GM18909 (cell line): ENCODE measurements around the gene ADGRG4.
"Not testable (repeated sequence)": the region's sequence is repeated elsewhere in the genome, so short reads cannot be mapped to it uniquely, and the experiment has no call there.

Experiments used
- ATAC-seq: cut with Tn5 transposase; IDR thresholded peaks from one replicate; pipeline ENCODE4 v1.9.1; 2021; ENCODE audit warnings: mild to moderate bottlenecking; ENCODE audit not compliant: unreplicated experiment, poor library complexity

ADGRG4 gene

DNA sequence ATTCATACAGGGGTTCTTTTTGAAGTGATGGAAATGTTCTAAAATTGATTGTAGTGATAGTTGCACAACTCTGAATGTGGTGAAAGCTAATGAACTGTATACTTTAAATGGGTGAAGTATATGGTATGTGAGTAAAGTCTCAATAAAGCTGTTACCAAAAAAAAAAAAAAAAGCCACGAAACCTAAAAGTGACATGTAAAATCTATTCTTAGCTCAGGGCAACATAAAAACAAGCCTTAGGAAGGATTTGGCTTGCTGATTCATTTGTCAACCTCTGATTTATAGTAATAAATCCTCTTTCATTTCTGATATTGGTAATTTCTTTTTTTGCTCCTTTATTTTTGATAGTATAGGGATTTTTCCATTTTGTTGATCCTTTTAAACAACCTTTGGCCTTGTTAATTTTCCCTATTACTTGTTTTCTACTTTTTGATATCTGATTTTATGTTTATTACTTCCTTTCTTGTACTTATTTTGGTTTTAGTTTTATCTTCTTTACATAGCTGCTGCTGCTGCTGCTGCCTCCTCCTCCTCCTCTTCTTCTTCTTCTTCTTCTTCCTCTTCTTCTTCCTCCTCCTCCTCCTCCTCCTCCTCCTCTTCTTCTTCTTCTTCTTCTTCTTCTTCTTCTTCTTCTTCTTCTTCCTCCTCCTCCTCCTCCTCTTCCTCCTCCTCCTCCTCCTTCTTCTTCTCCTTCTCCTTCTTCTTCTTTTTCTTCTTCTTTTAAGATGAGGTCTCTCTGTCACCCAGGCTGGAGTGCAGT, 79.4 kb downstream of the ADGRG4 start:
- no peak for ATAC-seq

DNA sequence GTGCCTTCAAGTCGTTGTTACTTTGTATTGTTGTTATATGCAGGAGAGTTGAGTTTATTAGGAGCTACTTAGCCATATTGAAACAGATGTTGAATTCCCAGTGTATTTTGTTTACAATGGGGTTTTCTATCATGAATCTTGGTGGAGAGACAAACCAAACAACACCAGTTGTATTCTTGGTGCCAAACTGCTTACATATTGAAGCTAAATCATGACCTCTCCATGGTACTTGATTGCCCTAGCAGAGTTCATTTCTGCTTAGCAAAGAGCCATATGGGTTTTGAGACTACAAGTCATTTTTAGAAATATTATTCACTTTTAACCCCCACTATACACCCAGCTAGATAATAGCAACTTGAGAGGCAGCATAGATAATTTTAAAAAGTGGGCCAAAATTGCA, 85.4 kb downstream of the ADGRG4 start:
- no peak for ATAC-seq

DNA sequence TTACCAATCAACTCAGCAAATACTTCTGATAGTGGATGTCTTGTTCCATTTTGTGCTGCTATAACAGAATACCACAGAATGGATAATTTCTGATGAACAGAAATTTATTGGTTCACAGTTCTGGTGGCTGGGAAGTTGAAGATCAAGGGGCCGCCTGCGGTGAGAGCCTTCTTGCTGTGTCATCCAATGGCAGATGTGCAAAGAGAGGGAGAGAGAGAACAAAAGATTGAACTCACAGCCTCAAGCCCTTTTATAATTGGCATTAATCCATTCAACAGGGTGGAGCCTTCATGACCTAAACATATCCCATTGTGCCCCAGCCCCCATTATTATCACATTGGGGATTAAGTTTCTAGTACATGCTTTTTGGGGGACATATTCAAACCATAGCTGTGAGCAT, 86.1 kb downstream of the ADGRG4 start:
- ATAC-seq = no peak

DNA sequence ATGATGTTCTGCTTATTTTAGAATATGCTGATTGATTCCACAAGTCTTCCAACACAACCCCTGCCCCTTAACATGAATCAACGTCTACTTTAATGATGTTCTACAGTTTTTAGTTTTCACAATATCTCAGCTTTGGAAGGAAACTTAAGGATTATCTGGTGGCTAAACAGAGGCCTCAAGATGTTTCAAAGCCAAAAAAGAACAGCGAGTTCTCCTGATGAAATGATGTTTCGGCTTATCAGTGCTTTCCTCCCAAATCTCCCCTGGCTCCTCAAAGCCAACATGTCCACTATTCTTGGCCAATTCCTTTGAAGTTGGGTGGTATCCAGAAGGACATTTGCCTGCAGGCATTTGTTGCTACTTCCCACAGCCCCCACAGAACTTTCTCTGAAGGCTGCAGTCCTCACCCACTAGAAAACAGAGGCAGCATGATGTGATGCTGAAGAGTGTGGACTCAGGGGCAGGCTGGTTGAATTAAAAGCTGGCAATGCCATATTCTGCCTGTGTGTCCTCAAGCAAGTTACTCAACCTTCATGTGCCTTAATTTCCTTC, 87.3 kb downstream of the ADGRG4 start:
- no peak for ATAC-seq

- ATAC-seq = no peak
Measured at GRCh38 chrX:136390921-136391320, 90.2 kb downstream of the ADGRG4 start.

GRCh38 chrX:136395271-136395670, 94.5 kb downstream of the ADGRG4 start:
- no peak for ATAC-seq

DNA sequence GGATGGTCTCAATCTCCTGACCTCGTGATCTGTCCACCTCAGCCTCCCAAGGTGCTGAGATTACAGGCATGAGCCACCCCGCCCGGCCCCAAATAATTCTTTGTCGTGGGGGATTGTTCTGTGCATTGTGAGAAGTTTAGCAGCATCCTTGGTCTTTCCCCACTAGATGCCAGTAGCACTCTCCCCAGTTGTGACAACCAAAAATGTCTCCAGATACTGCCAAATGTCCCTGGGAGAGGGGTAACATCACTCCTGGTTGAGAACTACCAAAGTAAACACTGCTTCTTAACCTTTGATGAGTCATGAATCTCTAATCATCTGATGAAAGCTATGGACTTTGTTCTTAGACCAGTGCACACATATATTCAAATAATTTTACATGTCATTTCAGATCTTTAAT, 96.2 kb downstream of the ADGRG4 start:
- no peak for ATAC-seq

- no peak for ATAC-seq
Measured at GRCh38 chrX:136405126-136405525, 104.4 kb downstream of the ADGRG4 start.

DNA sequence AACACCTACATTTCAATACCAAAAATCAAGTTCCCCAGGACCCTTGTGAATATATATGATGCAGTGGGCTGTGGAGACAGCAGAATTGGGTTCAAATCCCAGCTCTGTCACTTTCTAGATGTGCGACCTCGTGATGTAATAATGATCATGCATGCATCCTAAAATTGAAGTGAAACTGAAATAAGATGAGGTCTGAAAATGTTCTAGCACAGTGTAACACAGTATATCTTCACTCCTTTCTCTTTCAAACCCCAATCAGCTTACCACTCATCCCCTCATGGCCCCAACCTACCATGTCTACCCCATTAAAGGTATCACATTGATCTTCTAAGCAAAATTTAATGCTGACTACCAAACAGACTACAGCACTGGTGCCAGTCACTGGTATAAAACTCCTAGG, 117.0 kb downstream of the ADGRG4 start:
- ATAC-seq = no peak

DNA sequence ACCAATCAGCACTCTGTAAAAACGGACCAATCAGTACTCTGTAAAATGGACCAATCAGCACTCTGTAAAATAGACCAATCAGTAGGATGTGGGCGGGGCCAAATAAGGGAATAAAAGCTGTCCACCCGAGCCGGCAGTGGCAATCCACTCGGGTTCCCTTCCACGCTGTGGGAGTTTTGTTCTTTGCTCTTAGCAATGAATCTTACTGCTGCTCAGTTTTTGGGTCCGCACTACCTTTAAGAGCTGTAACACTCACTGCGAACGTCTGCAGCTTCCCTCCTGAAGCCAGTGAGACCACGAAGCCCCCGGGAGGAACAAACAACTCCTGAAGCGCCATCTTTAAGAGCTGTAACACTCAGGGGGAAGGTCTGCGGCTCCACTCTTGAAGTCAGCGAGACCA, 120.6 kb downstream of the ADGRG4 start:
- no peak for ATAC-seq

- no peak for ATAC-seq
Measured at GRCh38 chrX:136423724-136424123, 123.0 kb downstream of the ADGRG4 start.

GRCh38 chrX:136425996-136426395, 125.2 kb downstream of the ADGRG4 start:
- ATAC-seq = no peak

DNA sequence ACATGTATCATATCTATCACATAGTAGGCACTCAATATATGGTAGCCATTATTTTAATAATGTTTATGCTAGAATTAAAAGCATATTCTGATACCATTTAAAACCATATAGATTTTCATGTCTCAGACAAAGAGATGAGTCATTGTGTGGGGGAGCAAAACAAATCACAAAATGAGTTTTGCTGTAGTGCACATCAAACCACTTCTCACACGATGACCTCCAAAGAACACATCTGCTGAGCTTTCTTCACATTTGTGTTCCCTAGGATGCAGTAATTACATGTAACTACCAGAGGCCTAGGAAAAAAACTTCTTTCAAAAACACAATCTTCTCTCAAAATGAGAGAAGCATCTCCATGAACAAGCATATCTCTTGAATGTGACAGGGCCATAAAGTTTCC, 130.9 kb downstream of the ADGRG4 start:
- ATAC-seq = no peak

DNA sequence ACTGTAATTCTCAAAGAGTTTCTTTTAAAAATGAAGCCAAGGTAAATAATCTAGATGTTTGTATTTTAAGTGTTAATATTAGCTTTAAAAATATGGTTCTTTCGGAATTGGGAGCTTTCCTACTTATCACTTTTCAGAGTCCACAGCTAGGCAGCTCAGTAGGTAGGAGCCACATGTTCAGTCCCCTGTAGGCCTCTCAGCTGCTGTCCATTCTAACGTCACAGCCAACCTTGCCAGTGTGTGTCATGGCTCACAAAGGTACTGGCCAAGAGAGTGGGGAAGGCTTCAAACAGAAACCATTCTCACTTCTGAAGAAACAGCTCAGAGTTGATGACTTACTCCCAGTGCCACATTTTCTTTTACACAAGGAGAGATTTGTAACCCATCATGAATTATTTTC, 137.0 kb downstream of the ADGRG4 start:
- no peak for ATAC-seq

DNA sequence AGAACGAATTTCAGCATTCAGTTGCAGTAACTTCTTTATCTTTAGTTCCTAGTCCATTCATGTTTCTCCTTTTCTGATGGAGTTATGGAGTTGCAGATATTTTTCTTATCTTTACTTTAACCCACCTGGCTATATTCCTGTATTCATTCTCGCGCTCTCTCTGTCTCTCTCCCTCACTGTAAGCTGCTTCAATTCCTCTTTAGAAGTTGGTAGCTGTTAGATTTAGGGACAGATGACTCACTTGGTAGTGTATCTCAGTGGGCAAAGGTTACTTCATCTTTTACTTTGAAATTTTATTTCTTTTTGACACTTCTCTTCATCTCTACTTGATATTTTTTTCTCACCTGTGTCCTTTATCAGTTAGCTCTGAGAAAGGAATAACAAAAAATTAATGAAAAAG, 137.4 kb downstream of the ADGRG4 start:
- no peak for ATAC-seq

- not testable (repeated sequence) for ATAC-seq
Measured at GRCh38 chrX:136445674-136446073, 144.9 kb downstream of the ADGRG4 start.

GRCh38 chrX:136446208-136446607, 145.4 kb downstream of the ADGRG4 start:
- no peak for ATAC-seq

DNA sequence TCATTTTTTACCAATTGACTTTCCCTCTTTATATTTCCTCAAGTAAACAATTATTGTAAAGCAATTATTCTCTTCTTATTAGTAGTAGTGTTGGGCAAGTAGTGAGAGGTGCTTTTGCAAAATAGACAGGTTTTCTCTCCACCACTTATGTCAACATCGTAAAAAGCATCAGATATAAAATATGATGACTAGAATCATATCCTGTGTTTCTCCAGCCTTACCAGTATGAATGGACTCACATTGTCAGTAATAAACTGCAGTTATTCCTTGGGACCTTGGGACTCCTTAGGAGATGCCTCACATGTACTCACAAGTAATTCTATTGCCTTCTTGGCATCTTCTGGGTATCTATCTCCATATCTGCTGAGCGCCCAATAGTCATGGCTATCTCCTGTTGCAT, 146.5 kb downstream of the ADGRG4 start:
- no peak for ATAC-seq

DNA sequence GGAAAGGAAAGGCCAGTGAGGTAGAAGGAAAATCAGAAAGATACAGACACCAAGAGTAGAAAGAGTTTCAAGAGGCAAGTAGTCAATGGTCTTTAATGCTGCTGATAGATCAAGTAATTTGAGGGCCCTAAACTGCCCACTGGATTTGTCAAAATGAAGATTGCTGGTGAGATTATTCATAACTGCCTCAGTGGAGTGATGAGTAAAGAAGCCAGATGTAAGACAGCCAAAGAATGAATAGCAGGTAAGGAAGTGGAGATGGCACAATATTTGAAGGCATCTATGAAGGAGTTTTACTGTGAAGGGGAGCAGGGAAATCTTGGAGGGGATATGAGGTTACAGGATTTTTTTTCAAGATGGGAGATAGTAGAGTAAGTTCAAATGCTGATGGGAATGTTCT, 147.2 kb downstream of the ADGRG4 start:
- no peak for ATAC-seq

- ATAC-seq = no peak
Measured at GRCh38 chrX:136450050-136450830, 149.5 kb downstream of the ADGRG4 start.

GRCh38 chrX:136452614-136453013, 151.9 kb downstream of the ADGRG4 start:
- no peak for ATAC-seq

DNA sequence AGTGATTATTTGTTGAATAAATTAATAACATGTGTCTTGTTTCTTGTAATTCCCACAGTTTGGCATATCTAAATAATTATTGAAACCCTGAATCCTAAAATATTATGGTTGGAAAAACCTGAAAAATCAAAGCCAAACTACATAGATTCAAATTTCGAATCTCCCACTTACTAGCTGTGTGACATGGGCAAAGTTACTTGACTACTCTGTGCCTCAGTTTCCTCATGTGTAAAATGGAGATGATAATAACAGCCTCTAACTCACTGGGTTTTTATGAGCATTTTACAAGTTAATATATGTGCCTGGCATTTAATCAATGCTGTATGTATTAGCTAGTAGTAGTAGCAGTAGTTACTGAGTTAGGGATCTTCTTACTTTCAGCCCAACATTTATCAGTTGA, 152.4 kb downstream of the ADGRG4 start:
- no peak for ATAC-seq
